IMR-90 (cell line): ENCODE results near the gene VHLL. TPM values are rescaled to one million over a fixed set of nuclear protein-coding genes. Genes with fewer than 3 reads are reported as not detected.

Experiments used
- ATAC-seq: fragments of 200-7000 bp; cut with Tn5 transposase; 2 replicates; pipeline ENCODE4 v1.9.1; 2020; ENCODE audit warnings: low read depth, mild to moderate bottlenecking, moderate library complexity
- BruUV-seq: library from RNA; stranded (reverse); fragments of 400-500 nt; replicated peaks from 2 replicates; lab custom pipeline; 2021; lab: Mats Ljungman, UMichigan
- CTCF ChIA-PET: fragments of 300-600 bp; formaldehyde crosslinking; extraction: SDS; loops from one replicate; lab custom pipeline; 2021; ENCODE audit warnings: antibody characterized with exemption; lab: Yijun Ruan, JAX
- POLR2A ChIA-PET: fragments of 300-600 bp; sonication (Branson Sonifier 250); formaldehyde crosslinking; loops from one replicate; lab custom pipeline; 2022; ENCODE audit warnings: antibody characterized with exemption; ENCODE audit not compliant: unreplicated experiment; lab: Charles Lee
- DNase-seq: peaks from one replicate; pipeline ENCODE4 v3.0.0; 2013
- H2AFZ ChIP-seq: replicated peaks from 2 replicates; pipeline ENCODE3; 2013; ENCODE audit warnings: low read length, mild to moderate bottlenecking; ENCODE audit not compliant: poor library complexity
- H2AK5ac ChIP-seq: 2 replicates; pipeline ENCODE4 v1.6.1; 2013; ENCODE audit warnings: low read depth, low read length, inconsistent platforms
- H2AK9ac ChIP-seq: replicated peaks from 2 replicates; pipeline ENCODE3; 2013; ENCODE audit warnings: mild to moderate bottlenecking, low read depth, low read length, moderate library complexity; ENCODE audit not compliant: poor library complexity
- H2BK120ac ChIP-seq: 2 replicates; pipeline ENCODE4 v1.6.1; 2013; ENCODE audit warnings: low read depth, low read length, inconsistent platforms
- H2BK15ac ChIP-seq: 3 replicates; pipeline ENCODE4 v1.6.1; 2013; ENCODE audit warnings: low read depth, low read length, inconsistent platforms
- H2BK20ac ChIP-seq: 2 replicates; pipeline ENCODE4 v1.6.1; 2013; ENCODE audit warnings: low read depth, mild to moderate bottlenecking, inconsistent platforms, low read length, moderate library complexity
- H2BK5ac ChIP-seq: 2 replicates; pipeline ENCODE4 v1.6.1; 2013; ENCODE audit warnings: mild to moderate bottlenecking, low read depth, low read length, inconsistent platforms; ENCODE audit not compliant: poor library complexity, severe bottlenecking
- H3K14ac ChIP-seq: replicated peaks from 2 replicates; pipeline ENCODE4 v1.6.1; 2013; ENCODE audit warnings: low read depth, low read length, inconsistent platforms
- H3K18ac ChIP-seq: 2 replicates; pipeline ENCODE4 v1.6.1; 2013; ENCODE audit warnings: low read depth, low read length, control low read depth
- H3K23ac ChIP-seq: 2 replicates; pipeline ENCODE4 v1.6.1; 2013; ENCODE audit warnings: low read depth, low read length, inconsistent platforms
- H3K27ac ChIP-seq: 2 replicates; pipeline ENCODE4 v1.5.1; 2013; ENCODE audit warnings: mild to moderate bottlenecking, control low read depth, low read length; ENCODE audit not compliant: insufficient read depth
- H3K27me3 ChIP-seq: 2 replicates; pipeline ENCODE4 v1.6.1; 2013; ENCODE audit warnings: low read length; ENCODE audit not compliant: control insufficient read depth, insufficient read depth
- H3K36me3 ChIP-seq: 2 replicates; pipeline ENCODE4 v1.6.1; 2013; ENCODE audit warnings: low read length, mixed read lengths; ENCODE audit not compliant: control insufficient read depth, insufficient read depth
- H3K4ac ChIP-seq: 2 replicates; pipeline ENCODE4 v1.6.1; 2013; ENCODE audit warnings: low read depth, low read length, inconsistent platforms
- H3K4me1 ChIP-seq: 2 replicates; pipeline ENCODE4 v1.6.1; 2013; ENCODE audit warnings: low read length, mixed read lengths; ENCODE audit not compliant: control insufficient read depth, insufficient read depth
- H3K4me2 ChIP-seq: 2 replicates; pipeline ENCODE4 v1.6.1; 2013; ENCODE audit warnings: low read depth, mild to moderate bottlenecking, control low read depth, low read length, moderate library complexity
- H3K4me3 ChIP-seq: 2 replicates; pipeline ENCODE4 v1.5.1; 2013; ENCODE audit warnings: low read depth, mild to moderate bottlenecking, control low read depth, low read length, moderate library complexity; ENCODE audit not compliant: insufficient read depth
- H3K56ac ChIP-seq: 2 replicates; pipeline ENCODE4 v1.6.1; 2013; ENCODE audit warnings: low read length, inconsistent platforms; ENCODE audit not compliant: insufficient read depth; ENCODE audit errors: extremely low read depth
- H3K79me1 ChIP-seq, 2 experiments: 2 replicates each; pipeline ENCODE4 v1.6.1; 2013; ENCODE audit warnings: low read length in 2 of 2, inconsistent platforms in 1 of 2, low read depth in 1 of 2
- H3K9ac ChIP-seq: 2 replicates; pipeline ENCODE4 v1.6.1; 2013; ENCODE audit warnings: low read depth, low read length, control low read depth
- H3K9me1 ChIP-seq: 2 replicates; pipeline ENCODE4 v1.6.1; 2013; ENCODE audit warnings: low read length, inconsistent platforms; ENCODE audit not compliant: insufficient read depth
- H3K9me3 ChIP-seq: 2 replicates; pipeline ENCODE4 v1.6.1; 2013; ENCODE audit warnings: low read length; ENCODE audit not compliant: control insufficient read depth, insufficient read depth
- H4K20me1 ChIP-seq: 2 replicates; pipeline ENCODE4 v1.6.1; 2013; ENCODE audit warnings: low read length, inconsistent platforms; ENCODE audit not compliant: insufficient read depth
- H4K5ac ChIP-seq: 2 replicates; pipeline ENCODE4 v1.6.1; 2013; ENCODE audit warnings: mild to moderate bottlenecking, low read depth, low read length, control low read depth
- H4K8ac ChIP-seq, 2 experiments: 2 replicates each; pipeline ENCODE4 v1.6.1; 2013; ENCODE audit warnings: low read depth in 2 of 2, low read length in 2 of 2, control low read depth in 1 of 2, inconsistent platforms in 1 of 2
- H4K91ac ChIP-seq: 2 replicates; pipeline ENCODE4 v1.6.1; 2013; ENCODE audit warnings: low read depth, low read length, inconsistent platforms; ENCODE audit not compliant: insufficient read depth
- RAD21 ChIP-seq: IDR thresholded peaks from 2 replicates; pipeline ENCODE4 v1.6.1; 2012; ENCODE audit warnings: low read length, improper control_type of control experiment
- WGBS, 2 experiments: methylation state at CpG; one replicate each; pipeline versions ENCODE4 v1.1.5 to v1.1.7; 2013; ENCODE audit warnings: missing lambda C conversion rate in 2 of 2; ENCODE audit not compliant: insufficient read length in 1 of 2; ENCODE audit errors: extremely low coverage in 2 of 2; 5-methylcytosine and 5-hydroxymethylcytosine counted together
- dilution Hi-C: fragments of 300-500 bp; cut with HindIII; formaldehyde crosslinking; loops from one replicate; pipeline ENCODE4 v1.14.3; 2018; ENCODE audit warnings: low sequenced_read_pairs; ENCODE audit not compliant: unreplicated experiment
- in situ Hi-C: fragments of 300-500 bp; cut with MboI; formaldehyde crosslinking; loops from 3 replicates; pipeline ENCODE4 v1.14.3; 2019; ENCODE audit warnings: low sequenced_read_pairs, inconsistent platforms, mixed read lengths
- intact Hi-C: fragments of 100-400 bp; cut with micrococcal nuclease; formaldehyde crosslinking; loops from 2 replicates; pipeline ENCODE4 v1.10.0; 2022
- polyA plus RNA-seq, 3 experiments: library from polyadenylated mRNA; depleted of rRNA; stranded (reverse); fragments of >200 nt; gene quantifications; 2 replicates each; pipeline ENCODE4 v1.2.3, GENCODE V29; 2012; ENCODE audit warnings: low replicate concordance in 1 of 3
- total RNA-seq: library from RNA; depleted of rRNA; stranded (reverse); fragments of >200 nt; gene quantifications from 2 replicates; pipeline ENCODE4 v1.2.3, GENCODE V29; 2012

Gene VHLL
- total and polyA plus RNA-seq, 2 of the 4 experiments (the other 2 are of a cell fraction), result not detected

- H2BK5ac ChIP-seq, result no peak overlapping the region
- ChIA-PET CTCF (no interaction called here), POLR2A (no interaction called here)
- H3K4me2 ChIP-seq, result no peak overlapping the region
- H3K36me3 ChIP-seq, result peaks cover 71% of the 10 kb centered on the region
- peaks cover 14 to 37% of the 10 kb centered on the region in 2 experiments for H3K79me1 ChIP-seq
- no peak overlapping the region for H2AK9ac ChIP-seq
- no TSS peak for BruUV-seq
- TF ChIP-seq RAD21, result no peak
- H3K23ac ChIP-seq, result no peak overlapping the region
- H2AFZ ChIP-seq, result no peak overlapping the region
- DNase-seq (no peak), ATAC-seq (no peak)
- no peak overlapping the region for H3K56ac ChIP-seq
- intact Hi-C loops, result no loop called here
- peaks cover 15% of the 10 kb centered on the region for H4K20me1 ChIP-seq
- no peak overlapping the region for H3K14ac ChIP-seq
- H3K27ac ChIP-seq, result no peak overlapping the region
- dilution Hi-C loops, result no loop called here
- in situ Hi-C loops, result no loop called here
- no peak overlapping the region for H3K4me3 ChIP-seq
- WGBS, 2 experiments, result no CpG with 5 or more reads among the region's 2 CpGs
- no peaks in the 10 kb centered on the region for H3K9me3 ChIP-seq
- no peak overlapping the region for H3K9ac ChIP-seq
- no peak overlapping the region for H2BK120ac ChIP-seq
- no peak overlapping the region for H2AK5ac ChIP-seq
- H3K9me1 ChIP-seq, result peaks cover 4% of the 10 kb centered on the region; the same call in 1 of the 2 replicates
- H2BK20ac ChIP-seq, result no peak overlapping the region
- no peak overlapping the region for H4K5ac ChIP-seq
- H3K18ac ChIP-seq, result no peak overlapping the region
- H2BK15ac ChIP-seq, result no peak overlapping the region
- no peak overlapping the region for H4K91ac ChIP-seq
- no peaks in the 10 kb centered on the region for H3K27me3 ChIP-seq
- H4K8ac ChIP-seq, result no peak overlapping the region
- H3K4me1 ChIP-seq, result peaks cover 3% of the 10 kb centered on the region
- no peak overlapping the region for H3K4ac ChIP-seq
Measured at GRCh38 chr1:156257711-156258110, 41.4 kb downstream of the VHLL start.
